GM19372 (cell line): ENCODE data around the gene TSEN15.
"Not testable (repeated sequence)": the region's sequence is repeated elsewhere in the genome, so short reads cannot be mapped to it uniquely, and the experiment has no call there.

ENCODE experiments used
- ATAC-seq: cut with Tn5 transposase; IDR thresholded peaks from one replicate; pipeline ENCODE4 v1.9.1; 2021; ENCODE audit warnings: mild to moderate bottlenecking, low read depth, moderate library complexity; ENCODE audit not compliant: unreplicated experiment

TSEN15 gene

GRCh38 chr1:184096005-184096404 lies 44.5 kb downstream of the TSEN15 start:
- ATAC-seq: no peak

GRCh38 chr1:184096580-184096979 lies 45.0 kb downstream of the TSEN15 start:
- ATAC-seq: not testable (repeated sequence)

GRCh38 chr1:184101141-184101540 lies 49.6 kb downstream of the TSEN15 start:
- ATAC-seq: no peak

- ATAC-seq: no peak
Observed at GRCh38 chr1:184101571-184101970, 50.0 kb downstream of the TSEN15 start.

GRCh38 chr1:184110272-184111204 lies 59.0 kb downstream of the TSEN15 start:
- ATAC-seq: no peak

- ATAC-seq: no peak
Observed at GRCh38 chr1:184112176-184112948, 60.8 kb downstream of the TSEN15 start.

GRCh38 chr1:184113251-184113650 lies 61.7 kb downstream of the TSEN15 start:
- ATAC-seq: no peak

GRCh38 chr1:184114818-184115398 lies 63.4 kb downstream of the TSEN15 start:
- no peak for ATAC-seq

GRCh38 chr1:184116287-184116686 lies 64.8 kb downstream of the TSEN15 start:
- ATAC-seq: no peak

- ATAC-seq: no peak
Observed at GRCh38 chr1:184118046-184118445, 66.5 kb downstream of the TSEN15 start.
